ENCODE data around the gene TM4SF4.

DNA sequence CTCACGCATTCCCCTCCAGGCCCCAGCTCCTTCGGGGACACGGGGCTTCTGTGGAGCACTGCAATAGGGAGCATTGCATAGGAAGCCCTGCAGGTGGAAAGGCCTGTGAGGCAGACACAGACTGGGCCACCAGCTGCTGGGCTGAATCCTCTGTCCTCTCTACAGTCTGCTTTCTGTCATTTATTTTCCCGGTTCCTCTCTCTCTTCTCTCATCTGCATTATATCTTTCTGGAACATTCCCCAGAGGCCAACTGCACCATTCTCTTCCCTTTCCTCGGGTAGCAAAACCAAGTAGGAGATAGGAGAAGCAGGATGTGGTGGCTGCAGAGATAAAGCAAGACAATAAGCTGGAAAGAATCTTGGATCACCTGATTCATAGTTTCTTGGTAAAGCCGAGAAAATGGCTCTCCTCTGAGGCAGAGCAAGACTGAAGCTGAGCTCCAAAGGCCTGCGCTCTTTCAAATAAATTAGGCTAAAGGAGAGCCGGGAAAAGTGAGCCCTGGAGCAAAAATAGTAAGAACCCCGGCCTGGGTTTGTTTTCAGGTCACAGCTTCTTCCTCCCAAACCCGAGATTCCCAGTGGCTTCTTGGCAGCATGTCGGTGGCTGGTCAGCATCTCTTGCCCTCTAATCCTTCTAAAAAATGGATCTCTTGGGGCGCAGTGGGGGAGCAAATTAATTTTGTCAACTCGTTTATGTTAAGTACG, 5.3 kb downstream of the TM4SF4 start:
- TF ChIP-seq EP300 (conservative IDR thresholded peaks at IDR 0.05; ENCODE audit: poor library complexity, severe bottlenecking): no peak
- TF ChIP-seq, protein P1, sequence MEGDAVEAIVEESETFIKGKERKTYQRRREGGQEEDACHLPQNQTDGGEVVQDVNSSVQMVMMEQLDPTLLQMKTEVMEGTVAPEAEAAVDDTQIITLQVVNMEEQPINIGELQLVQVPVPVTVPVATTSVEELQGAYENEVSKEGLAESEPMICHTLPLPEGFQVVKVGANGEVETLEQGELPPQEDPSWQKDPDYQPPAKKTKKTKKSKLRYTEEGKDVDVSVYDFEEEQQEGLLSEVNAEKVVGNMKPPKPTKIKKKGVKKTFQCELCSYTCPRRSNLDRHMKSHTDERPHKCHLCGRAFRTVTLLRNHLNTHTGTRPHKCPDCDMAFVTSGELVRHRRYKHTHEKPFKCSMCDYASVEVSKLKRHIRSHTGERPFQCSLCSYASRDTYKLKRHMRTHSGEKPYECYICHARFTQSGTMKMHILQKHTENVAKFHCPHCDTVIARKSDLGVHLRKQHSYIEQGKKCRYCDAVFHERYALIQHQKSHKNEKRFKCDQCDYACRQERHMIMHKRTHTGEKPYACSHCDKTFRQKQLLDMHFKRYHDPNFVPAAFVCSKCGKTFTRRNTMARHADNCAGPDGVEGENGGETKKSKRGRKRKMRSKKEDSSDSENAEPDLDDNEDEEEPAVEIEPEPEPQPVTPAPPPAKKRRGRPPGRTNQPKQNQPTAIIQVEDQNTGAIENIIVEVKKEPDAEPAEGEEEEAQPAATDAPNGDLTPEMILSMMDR (IDR thresholded peaks at IDR 0.05; ENCODE audit: poor library complexity, severe bottlenecking): no peak
- TF ChIP-seq TAF1 (IDR thresholded peaks at IDR 0.05; ENCODE audit: low read depth): no peak
- no peak for TF ChIP-seq EZH2 (IDR thresholded peaks at IDR 0.05; ENCODE audit: borderline replicate concordance, insufficient read depth, low read length, poor library complexity, severe bottlenecking)

All from neural cell (in vitro differentiated cells).